ENCODE measurements around the gene IL10RA.

The IL10RA gene

DNA sequence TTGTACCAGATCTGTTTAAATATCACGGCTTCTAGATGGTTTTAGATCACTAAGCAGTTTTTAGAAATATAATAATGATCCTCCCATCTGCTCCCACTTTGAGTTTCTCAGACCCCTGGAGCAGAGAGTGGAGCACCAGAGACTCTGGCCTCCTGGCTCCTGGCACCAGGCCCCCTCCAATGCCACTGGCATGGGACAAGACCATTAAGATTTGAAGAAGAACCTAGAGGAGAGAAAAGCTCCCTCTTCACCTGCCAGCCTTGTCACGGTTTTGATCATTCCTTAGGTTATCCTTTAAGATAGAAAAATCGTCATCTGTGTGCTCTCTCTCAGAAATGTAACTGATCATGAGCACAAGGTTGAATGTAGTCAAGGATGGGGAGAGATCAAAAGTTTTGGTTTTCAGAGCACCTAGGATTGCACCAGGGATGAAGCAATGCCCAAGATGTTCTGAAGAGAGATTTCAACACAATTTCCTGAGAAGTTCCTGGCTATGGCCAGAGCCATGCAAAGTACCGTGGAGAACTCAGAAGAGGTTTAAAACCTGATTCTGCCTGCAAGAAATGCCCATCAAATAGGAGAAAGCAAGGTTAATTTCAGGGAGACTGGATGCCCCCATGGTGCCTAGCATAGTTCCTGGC is 22.2 kb downstream of the IL10RA start:
- no peak for DNase-seq

DNA sequence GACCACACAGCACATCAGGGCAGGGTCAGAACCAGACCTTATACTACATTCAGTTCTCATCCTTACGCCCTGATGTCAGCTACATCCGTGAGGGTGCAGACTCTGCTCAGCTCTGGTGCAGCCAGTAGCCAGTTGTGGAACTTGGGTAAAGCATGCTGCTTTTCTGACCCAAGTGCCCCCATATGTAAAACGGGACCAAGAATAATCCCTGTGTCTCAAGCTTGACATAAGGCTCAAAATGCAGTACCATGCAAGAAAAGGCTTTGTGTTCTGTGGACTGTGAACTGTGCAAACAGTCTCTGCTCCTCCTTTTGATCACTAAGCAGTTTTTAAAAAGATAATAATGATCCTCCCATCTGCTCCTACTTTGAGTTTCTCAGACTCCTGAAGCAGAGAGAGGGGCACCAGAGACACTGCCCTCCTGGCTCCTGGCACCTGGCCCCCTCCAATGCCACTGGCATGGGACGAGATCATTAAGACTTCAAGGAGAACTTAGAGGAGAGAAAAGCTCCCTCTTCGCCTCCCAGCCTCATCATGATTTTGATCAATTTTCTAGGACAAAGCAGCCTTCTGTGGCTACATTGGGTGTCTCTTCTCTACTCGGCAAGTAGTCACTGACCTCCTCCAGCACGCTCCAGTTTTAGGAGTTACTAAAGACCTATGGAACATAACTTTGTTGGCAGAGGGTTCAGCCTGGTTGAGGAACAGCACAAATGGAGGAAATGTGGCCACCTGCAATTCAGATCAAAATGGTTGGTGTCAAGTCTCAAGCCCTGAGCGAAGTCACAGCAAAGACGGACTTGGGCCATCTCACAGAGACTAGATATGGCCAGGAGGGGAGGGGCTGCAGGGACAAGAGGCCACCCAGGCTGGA is 23.9 kb downstream of the IL10RA start:
- no peak for DNase-seq

DNA sequence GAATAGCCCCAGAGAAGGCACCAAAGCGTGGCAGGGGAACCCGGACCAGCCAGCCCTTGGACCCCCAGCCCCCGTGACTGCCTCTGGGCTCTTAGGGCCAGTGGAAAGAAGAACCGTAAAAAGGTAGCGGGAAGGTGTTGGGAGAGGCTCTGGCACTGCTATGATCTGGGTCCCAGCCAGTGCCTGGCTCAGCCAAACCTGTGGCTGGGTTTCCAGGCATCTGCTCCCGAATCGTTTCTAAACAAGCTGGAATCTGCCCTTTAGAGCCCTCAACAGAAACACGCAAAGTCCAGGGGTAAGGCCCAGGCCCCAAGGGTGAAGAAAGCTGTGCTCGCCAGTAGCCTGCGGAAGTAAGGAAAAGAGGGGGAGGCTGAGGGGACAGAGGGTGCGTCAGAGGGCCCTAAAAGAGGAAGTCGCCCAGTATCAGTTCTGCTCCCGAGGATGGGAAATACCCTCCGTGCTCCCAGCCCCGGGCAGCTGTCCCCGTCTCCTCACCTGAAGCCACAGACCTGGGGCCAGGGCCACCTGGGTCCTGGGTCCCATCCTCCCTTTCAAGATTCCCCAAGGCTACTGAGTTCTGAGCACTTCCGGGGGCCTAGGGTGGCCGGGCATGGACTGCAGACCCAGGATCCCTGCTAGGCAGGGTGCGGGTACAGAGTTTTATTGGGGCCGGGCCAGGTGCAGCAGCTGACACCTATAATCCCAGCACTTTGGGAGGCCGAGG is 24.7 kb downstream of the IL10RA start:
- peak; percentile 3 for DNase-seq

DNA sequence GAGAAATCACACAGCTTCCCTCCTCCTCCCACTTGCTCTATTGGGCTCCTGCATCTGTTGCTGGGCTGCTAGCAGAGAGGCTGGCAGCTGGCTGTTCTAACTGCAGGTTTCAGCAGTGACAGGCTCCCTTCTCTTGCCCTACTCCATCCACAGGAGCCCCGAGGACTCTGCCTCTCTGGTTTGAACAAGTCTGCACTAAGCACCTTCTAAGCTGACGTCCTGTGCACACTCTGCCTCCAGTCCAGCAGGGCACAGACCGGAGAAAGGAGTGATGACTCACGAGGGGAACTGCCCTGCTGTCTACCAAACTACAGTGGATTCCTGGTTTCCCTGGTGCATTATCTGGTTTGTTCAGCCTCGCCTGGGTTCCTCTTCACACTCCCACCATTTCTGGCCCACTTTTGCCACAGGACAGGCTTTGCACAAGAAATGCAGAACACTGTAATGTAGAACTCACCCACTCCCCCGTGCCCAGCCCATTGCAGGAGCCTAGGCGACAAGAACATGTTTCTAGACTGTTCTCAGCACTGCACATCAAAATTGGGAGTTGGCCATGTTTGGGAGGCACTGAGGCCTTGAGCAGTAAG is 26.0 kb downstream of the IL10RA start:
- DNase-seq, result peak; percentile 18

DNA sequence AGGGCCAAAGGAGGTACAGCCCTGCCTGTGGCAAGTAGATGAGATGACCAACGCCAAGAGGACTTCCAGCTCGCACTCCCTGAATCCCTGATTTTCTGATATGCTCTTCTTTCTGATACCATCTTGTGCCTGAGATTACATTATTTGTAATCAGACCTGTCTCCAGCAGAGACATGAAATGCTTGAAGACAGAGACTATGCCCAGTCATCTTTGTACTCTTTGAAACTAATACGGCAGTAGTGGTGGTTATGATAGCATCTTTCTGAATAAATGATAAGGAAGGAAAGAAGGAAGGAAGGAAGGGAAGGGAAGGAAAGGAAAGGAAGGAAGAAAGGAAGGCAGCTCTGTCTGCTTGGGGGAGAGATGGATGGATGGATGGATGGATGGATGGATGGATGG is 27.8 kb downstream of the IL10RA start:
- DNase-seq, result no peak

DNA sequence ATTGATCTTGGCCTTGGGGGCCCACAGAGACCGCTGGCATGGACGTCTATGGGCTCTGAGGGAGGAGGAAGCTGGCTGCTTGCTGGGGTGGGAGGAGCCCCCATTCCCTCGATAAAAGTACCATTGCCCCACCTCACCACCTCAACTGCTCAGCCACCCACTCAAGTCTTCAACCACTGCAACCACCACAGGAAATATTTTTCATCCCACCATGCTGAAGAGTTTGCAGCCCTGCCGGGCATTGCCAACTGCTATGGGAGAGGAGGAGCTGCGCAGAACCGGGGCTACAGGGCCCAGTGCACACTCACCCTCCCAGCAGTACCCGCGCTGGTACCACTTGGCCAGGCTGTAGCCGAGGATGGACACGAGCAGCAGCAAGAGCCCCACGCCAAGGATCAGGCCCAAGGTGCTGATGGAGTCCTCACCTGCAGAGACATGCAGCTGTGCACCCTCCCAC is 29.2 kb downstream of the IL10RA start:
- no peak for DNase-seq

DNA sequence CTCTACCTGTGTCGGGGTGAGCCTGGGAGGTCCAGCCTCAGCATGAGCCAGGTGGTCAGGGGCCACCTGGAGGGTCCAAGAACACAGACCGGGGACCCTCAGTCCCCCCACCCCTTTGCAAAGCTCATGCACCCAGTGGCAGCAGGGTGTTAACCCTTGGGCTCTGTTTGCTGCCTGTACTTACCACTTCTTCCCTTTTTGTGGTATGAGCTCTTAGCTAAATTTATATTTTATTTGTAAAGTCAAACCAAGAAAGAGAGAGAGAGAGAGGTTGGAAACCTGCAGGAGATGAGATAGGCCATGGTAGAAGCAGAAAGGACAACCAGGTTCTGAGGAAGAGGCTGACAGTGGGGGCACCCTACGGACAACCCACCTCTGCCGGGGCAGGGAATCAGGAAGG is 29.9 kb downstream of the IL10RA start:
- DNase-seq, result no peak

DNA sequence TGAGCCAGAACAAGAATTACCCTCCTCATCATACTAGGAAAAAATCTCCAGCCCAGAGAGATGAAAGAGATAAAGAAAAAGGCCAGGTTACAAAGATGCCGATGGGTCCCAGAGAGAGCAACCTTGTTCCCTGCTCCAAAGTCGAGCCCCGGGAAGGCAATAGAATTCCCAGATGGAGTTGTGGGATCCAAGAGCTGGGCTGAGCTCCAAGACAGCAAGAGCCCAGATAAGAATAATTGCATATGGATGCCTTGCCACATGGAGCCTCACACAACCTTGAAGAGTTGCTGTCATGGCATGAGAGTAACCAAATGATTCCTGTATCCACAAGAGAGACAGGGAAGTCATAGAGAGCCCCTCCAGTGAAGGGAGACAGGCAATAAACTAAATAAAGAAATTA is 30.9 kb downstream of the IL10RA start:
- DNase-seq, result no peak

DNA sequence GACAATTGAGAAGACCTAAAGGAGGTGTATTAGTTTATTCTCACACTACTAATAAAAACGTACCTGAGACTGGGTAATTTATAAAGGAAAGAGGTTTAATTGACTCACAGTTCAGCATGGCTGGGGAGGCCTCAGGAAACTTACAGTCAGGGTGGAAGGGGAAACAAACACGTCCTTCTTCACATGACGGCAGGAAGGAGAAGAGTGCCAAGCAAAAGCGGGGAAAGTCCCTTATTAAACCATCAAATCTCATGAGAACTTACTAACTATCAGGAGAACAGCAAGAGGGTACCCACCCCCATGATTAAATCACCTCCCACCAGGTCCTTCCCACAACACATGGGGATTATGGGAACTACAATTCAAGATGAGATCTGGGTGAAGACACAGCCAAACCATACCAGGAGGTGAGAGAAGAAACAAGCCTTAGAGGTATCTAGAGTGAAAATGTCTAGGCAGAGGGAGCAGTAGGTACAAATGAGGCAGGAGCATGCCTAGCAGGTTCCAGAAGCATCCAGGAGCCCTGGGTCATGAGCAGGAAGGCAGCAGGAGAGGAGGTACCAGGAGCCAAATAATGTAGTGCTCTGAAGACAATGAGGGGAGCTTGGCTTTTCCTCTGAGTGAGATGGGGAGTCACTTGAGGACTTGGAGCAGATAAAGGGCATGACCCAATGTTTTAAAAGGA is 31.6 kb downstream of the IL10RA start:
- no peak for DNase-seq

DNA sequence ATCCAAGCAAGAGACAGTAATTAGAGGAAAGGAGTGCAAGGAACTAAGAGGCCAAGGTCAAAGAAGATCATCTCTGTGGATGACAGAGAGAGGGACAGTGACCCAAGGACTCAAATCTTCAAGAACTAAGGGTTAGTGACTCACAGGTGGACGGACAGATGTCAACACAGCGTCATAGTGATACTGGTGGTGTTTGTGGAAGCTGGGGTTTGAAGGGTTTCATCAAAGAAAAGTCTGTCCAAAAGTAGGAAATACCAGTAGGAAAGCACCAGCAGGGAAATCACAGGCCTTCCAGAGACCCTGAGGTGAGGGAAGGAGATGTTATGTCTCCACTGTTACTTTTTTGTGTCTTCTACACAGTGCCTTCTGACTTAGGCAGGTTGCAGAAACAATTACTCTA is 32.2 kb downstream of the IL10RA start:
- no peak for DNase-seq

DNA sequence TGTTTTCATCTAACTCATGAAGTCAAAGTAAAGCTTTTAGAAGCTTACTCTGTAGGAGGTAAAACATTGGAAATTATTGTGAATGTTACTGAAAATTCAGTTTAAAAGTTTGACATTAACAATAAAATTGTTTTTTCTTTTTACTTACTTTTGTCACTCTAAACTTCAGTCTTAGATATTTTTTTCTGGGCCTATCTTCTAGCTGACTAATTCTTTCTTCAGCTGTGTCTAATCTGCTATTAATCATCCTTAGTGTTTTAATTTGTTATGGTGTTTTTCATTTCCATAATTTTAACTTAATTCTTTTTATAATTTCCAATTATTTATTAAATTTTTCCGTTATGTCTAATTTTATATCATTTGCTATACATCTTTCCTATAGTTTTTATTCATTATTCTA is 35.0 kb downstream of the IL10RA start:
- no peak for DNase-seq

DNA sequence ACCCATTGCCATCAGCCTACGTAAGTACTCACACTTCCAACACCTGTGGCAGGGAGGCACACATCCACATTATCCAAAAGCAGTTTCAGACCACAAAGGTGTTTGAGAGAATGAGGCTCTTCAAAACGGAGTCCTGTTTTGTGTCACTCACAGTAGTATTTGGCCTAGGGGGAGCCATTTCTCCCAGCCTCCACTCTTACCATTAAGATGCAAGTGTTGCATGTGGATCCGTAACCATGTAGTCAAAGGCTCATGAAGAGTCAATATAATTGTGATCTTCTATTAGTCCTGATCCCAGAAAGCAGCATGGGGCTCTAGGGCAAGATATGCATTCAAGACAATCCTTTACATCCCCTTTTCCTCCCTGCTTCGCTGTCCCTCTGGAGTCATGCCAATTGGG is 41.5 kb downstream of the IL10RA start:
- DNase-seq, result no peak

DNA sequence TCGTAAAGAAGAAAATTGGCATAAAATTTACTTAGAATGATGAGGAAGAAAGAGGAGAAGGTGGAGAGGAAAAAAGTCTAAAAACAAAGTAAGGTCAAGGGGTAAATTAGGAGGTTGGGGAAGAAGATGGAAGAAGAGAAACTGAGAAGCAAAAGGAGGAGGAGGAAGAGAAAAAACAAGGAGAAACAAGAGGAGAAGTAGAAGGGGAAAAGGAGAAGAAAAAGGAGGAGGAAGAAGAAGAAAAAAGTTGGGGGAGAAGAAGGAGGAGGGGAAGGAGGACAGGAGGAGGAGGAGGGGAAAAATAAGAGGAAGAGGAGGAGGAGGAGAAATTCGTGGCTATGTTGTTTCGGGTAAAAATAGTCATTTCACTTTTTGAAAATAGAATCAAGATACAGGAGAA is 42.4 kb downstream of the IL10RA start:
- DNase-seq, result no peak

DNA sequence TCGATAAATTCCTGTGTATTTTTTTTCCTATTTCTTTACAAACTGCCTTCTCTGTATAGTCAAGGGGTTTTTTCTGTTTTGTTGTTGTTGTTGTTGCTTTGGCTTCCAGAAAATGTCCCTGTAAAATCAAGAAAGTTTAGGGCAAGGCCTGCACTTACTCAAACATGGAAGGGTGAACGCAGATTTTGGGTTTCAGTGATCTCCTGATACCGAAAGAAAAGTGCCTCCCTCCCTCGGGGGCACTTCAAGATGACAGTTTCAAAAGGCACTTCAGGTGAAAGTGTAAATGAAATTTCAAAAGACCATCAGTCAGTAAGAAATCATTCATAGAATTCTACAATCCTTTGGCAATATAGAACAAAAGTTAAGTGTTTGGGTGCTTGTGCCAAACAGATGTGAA is 47.2 kb downstream of the IL10RA start:
- DNase-seq, result no peak

DNA sequence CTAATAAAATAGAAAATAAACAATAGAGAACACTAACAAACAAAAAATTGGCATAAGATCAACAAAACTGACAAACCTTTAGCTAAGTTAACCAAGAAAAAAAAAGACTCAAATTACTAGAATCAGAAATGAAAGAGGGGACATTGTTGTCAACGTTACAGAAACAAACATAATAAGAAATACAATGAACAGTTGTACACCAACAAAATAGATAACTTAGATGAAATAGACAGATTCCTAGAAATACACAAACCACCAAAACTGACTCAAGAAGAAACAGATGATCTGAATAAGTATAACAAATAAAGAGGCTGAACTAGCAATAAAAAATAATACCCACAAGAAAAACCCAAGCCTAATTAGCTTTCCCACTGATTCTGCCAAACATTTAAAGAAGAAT is 55.9 kb downstream of the IL10RA start:
- no peak for DNase-seq

DNA sequence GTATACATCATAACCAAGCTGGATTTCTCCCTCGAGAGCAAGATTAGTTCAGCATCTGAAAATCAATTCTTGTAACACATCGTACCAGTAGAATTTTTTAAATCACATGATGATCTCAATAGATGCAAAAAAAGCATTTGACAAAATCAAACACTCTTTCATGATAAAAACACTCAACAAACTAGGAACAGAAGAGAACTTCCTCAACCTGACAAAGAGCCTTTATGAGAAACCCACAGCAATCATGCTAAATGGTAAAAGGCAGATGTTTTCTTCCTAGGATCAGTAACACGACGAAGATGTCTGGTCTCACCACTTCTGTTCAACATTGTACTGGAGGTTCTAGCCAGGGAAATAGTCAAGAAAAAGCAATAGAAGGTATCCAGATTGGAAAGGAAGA is 56.6 kb downstream of the IL10RA start:
- DNase-seq, result no peak

DNA sequence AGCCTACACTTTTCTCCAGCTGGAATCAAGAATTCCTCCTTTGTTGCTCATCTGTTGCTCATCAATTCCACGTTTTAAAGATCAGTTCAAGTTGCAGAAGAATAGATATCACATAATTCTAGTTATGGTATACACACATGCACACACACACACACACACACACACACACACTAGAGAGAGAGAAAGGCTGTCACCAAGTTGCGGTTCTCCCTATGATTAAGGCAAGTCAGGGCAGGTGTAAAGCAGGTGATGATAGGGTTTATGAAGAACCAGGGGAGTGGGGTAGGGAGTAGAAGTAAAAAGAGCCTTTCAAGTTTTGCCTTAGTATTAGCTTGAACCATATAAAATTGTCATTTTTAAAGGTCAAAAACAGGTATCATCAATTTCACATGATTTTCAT is 59.0 kb downstream of the IL10RA start:
- no peak for DNase-seq

DNA sequence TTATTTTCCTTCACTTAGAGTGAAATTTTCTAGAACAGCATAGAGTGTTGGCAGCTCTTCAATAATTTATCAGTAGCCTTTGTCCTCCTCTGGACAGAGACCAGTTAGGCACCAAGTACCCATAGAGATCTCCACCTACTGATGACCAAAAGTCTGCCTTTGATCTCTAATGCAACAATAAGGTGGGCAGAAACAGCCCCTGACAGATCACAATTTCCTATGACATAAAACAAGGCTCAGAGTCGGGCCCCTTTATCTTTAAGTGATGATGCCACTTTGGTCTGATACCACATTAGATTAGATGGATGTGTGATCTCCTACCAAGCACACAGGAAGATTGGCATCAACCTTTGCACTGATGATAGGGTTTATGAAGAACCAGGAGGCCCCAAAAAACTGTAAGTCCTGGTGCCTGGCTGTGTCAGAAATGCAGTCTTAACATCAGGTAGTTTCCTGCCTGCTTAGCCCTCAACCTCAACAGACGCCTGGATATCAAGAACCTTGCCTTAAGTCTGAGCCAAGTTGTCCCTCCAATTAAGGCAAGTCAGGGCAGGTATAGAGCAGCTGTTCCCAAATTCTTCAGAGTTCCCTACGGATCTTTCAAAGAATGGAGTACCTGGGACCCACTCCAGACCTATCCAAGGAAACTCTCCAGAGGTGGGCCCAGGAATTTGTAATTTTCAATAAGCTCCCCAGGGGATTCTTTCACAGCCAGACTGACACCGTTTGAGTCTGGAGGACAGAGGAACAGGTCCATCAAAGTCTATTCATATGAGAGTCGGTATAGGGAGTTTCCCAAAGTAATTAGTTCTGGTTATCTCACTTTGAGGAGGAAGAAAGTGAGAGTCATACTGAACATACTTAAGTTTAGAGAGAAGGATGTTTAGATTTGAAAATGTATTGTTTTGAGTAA is 60.1 kb downstream of the IL10RA start:
- DNase-seq, result no peak

DNA sequence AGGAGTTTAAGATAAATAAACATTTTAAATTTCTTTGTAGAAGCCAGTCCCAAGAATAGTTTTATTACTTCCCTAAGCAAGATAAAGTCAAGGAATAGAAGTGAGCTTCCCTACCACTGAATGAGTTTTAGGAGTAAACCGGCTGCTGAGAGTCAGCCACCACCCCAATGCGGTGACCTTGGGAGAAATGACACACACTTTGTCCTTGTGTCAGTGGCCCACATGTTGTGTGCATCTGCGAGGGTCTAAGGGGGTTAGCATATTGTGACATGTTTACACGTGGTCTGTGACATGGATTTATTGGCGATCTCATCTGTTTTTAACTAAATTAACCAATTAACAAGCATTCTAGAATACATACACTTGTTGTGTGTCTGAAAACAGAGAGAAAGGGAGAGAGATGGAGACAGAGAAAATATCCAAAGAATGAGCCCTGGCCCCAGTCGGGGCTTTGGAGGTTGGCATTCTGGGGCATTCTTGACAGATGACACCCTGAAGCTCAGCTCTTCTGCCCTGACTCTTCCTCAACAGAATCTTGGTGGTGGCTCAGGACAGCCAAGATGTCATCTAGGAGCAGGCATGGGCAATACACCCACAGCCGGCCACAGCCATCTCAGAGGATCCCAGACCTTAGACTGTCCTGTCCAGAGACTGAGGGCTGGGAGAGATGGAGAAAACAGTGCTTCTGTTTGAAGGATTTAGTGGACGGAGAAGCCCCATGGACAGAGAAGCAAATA is 60.9 kb downstream of the IL10RA start:
- DNase-seq, result no peak

DNA sequence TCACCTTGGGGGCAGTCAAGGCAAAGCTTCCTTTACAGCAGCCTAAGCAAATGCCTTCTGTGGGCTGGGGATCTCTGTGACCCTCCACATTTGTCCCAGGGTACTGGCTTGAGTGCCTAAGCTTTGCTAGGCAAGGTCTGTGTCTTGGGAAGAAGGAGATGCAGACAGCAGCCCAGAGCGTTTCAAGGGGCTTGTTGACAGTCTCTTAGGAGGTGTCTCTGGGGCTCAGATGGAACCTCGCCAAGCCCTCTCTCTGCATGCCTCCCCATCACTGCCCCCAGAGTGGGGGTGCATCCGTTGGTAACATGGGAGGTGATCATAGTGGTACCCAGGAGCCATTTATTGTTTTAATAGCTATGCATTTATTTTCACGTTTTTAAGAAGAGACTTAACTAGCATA is 61.6 kb downstream of the IL10RA start:
- DNase-seq, result no peak
